GM23338 (cell line): Measurements from ENCODE around the gene EXOC4.

Experiments used
- POLR2AphosphoS5 ChIP-seq: IDR thresholded peaks from 2 replicates; pipeline ENCODE4 v1.6.1; 2016; ENCODE audit warnings: antibody characterized with exemption, low read depth
- TF ChIP-seq, protein P1 (sequence below), 2 experiments: fragments of 200-600 bp in 1 of 2; sonication (generic) in 1 of 2; conservative IDR thresholded peaks; 2 replicates each; pipeline versions ENCODE4 v1.5.1 to v1.6.1; 2016 to 2017; ENCODE audit warnings: antibody characterized with exemption in 2 of 2, low read depth in 2 of 2, mild to moderate bottlenecking in 2 of 2, moderate library complexity in 1 of 2
- TF ChIP-seq, protein P2 (sequence below): IDR thresholded peaks from one replicate; pipeline ENCODE4 v1.6.1; 2018; ENCODE audit warnings: antibody characterized with exemption; ENCODE audit not compliant: unreplicated experiment

DNA sequence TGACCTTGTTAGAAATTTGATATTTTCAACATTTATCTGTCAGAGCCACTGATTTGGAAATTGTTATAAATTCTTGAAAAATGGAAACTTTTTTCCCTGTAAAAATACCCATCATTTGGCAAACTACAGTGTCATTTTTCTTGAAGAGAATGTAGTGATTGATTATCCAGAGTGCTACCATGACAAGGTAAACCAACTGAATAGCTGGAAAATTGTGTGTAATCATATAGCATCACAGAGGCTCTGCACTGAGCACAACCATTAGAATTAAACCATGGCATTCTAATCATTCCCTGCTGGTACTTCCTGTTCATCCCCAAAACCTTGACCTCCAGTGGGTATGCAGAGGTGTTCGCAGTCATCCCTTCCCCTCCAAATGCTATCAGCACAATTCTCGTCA, 633.9 kb downstream of the EXOC4 start:
- TF ChIP-seq, protein P1, sequence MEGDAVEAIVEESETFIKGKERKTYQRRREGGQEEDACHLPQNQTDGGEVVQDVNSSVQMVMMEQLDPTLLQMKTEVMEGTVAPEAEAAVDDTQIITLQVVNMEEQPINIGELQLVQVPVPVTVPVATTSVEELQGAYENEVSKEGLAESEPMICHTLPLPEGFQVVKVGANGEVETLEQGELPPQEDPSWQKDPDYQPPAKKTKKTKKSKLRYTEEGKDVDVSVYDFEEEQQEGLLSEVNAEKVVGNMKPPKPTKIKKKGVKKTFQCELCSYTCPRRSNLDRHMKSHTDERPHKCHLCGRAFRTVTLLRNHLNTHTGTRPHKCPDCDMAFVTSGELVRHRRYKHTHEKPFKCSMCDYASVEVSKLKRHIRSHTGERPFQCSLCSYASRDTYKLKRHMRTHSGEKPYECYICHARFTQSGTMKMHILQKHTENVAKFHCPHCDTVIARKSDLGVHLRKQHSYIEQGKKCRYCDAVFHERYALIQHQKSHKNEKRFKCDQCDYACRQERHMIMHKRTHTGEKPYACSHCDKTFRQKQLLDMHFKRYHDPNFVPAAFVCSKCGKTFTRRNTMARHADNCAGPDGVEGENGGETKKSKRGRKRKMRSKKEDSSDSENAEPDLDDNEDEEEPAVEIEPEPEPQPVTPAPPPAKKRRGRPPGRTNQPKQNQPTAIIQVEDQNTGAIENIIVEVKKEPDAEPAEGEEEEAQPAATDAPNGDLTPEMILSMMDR (conservative IDR thresholded peaks at IDR 0.05; ENCODE audit: low read depth in 2 of 2): no peak
- no peak for TF ChIP-seq POLR2AphosphoS5
- TF ChIP-seq, protein P2, sequence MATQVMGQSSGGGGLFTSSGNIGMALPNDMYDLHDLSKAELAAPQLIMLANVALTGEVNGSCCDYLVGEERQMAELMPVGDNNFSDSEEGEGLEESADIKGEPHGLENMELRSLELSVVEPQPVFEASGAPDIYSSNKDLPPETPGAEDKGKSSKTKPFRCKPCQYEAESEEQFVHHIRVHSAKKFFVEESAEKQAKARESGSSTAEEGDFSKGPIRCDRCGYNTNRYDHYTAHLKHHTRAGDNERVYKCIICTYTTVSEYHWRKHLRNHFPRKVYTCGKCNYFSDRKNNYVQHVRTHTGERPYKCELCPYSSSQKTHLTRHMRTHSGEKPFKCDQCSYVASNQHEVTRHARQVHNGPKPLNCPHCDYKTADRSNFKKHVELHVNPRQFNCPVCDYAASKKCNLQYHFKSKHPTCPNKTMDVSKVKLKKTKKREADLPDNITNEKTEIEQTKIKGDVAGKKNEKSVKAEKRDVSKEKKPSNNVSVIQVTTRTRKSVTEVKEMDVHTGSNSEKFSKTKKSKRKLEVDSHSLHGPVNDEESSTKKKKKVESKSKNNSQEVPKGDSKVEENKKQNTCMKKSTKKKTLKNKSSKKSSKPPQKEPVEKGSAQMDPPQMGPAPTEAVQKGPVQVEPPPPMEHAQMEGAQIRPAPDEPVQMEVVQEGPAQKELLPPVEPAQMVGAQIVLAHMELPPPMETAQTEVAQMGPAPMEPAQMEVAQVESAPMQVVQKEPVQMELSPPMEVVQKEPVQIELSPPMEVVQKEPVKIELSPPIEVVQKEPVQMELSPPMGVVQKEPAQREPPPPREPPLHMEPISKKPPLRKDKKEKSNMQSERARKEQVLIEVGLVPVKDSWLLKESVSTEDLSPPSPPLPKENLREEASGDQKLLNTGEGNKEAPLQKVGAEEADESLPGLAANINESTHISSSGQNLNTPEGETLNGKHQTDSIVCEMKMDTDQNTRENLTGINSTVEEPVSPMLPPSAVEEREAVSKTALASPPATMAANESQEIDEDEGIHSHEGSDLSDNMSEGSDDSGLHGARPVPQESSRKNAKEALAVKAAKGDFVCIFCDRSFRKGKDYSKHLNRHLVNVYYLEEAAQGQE: no peak
